ENCODE measurements around the gene CTBP1. TPM values are rescaled to one million over a fixed set of nuclear protein-coding genes. Genes with fewer than 3 reads are reported as not detected.

CTBP1 gene
- total and polyA plus RNA-seq, 2 of the 8 experiments (the other 6 are each of a cell fraction or from before 2014, with no cell fraction given): 128 to 185 TPM

DNA sequence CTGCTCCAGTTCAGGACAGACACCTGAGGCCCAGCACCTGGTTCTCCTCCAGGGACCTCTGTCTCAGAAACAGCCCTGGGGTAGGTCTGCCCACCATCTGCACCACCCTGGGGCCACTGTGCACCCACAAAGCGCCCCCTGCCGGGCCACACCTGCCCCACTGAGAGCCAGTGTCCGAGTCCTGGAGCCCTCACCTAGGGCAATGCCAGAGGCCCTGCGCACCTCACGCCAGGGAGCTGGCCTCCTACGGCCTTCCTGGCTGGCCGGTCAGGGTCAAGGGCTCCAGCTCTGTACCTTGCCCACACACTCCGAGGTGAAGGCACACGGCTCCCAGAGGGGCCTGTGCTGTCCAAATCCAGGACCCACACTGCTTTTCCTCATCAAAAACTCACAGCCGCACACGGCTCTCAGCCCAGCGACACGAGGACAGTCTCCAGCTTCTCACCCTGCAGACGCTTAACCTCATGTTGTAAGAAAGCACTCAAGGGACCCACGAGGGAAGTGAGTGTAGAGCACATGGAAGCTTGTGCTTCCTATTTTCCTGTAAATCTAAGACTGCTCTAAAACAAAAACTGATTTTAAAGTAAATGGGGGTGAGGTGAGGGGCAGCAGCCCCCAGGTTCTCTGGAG is 5.4 kb downstream of the CTBP1 start:
- Histone ChIP-seq H3K4me2 (ENCODE audit: insufficient read depth in 1 of 2, low read depth in 2 of 2, low read length in 2 of 2) (no peak overlapping the region), H4K20me1 (replicated peaks in 1 of 2; ENCODE audit: control insufficient read depth in 1 of 2, insufficient read depth in 2 of 2, low read length in 2 of 2) (peaks cover 23 to 50% of the 10 kb centered on the region in 2 experiments), H3K14ac (ENCODE audit: insufficient read length) (no peak overlapping the region), H3K56ac (replicated peaks; ENCODE audit: insufficient read length, low read depth, low read length) (no peak overlapping the region), H3K18ac (ENCODE audit: extremely low read depth, low read length) (no peak overlapping the region), H3K4me1 (replicated peaks in 1 of 4; ENCODE audit: control insufficient read depth in 3 of 4, insufficient read depth in 4 of 4, low read length in 3 of 4) (peaks cover 0 to 12% (median 7%) of the 10 kb centered on the region in 4 experiments; a peak in 5 of 7 replicates), H3K79me1 (ENCODE audit: low read depth, low read length) (peaks cover 30% of the 10 kb centered on the region; the same call in 1 of the 2 replicates), H4K91ac (replicated peaks; ENCODE audit: insufficient read length, low read length) (no peak overlapping the region), H2BK5ac (ENCODE audit: low read depth, low read length) (no peak overlapping the region), H3K27ac (ENCODE audit: low read depth, low read length) (no peak overlapping the region), H2BK12ac (ENCODE audit: low read depth, low read length) (no peak overlapping the region), H4K5ac (ENCODE audit: insufficient read length, low read depth, low read length) (no peak overlapping the region), H3K9ac (replicated peaks in 1 of 4; ENCODE audit: extremely low read depth in 1 of 4, low read depth in 3 of 4, low read length in 3 of 4) (no peak overlapping the region), H2BK120ac (replicated peaks; ENCODE audit: low read depth, low read length) (no peak overlapping the region), H3K79me2 (ENCODE audit: control insufficient read depth in 1 of 2, insufficient read depth in 2 of 2, low read length in 2 of 2) (peaks cover 50 to 82% of the 10 kb centered on the region in 2 experiments), H2BK20ac (ENCODE audit: low read length) (no peak overlapping the region), H3K36me3 (ENCODE audit: control insufficient read depth in 2 of 4, insufficient read depth in 4 of 4, low read length in 3 of 4) (peaks cover 2 to 23% (median 8%) of the 10 kb centered on the region in 4 experiments; a peak in 4 of 8 replicates), H3K9me3 (ENCODE audit: insufficient read depth in 2 of 2, low read depth in 1 of 2, low read length in 1 of 2) (no peaks in the 10 kb centered on the region), H3K4me3 (ENCODE audit: extremely low read depth in 1 of 4, insufficient read depth in 2 of 4, low read depth in 3 of 4, low read length in 4 of 4) (no peak overlapping the region), H4K8ac (ENCODE audit: extremely low read depth, insufficient read depth, low read length) (peak overlapping the region; percentile 92; the same call in 1 of the 2 replicates), H3K23ac (ENCODE audit: insufficient read length) (no peak overlapping the region), H3K4ac (replicated peaks; ENCODE audit: insufficient read length, low read depth, low read length) (no peak overlapping the region), H3K23me2 (ENCODE audit: low read depth, low read length) (peaks cover 4% of the 10 kb centered on the region; the same call in 1 of the 2 replicates), H2BK15ac (ENCODE audit: low read length) (no peak overlapping the region), H3K27me3 (replicated peaks in 1 of 4; ENCODE audit: control insufficient read depth in 3 of 4, extremely low read depth in 1 of 4, insufficient read depth in 3 of 4, low read length in 3 of 4) (no peaks in the 10 kb centered on the region; a peak in 1 of 7 replicates), H2AFZ (ENCODE audit: low read length) (no peak overlapping the region), H2AK5ac (ENCODE audit: low read depth, low read length) (no peak overlapping the region)
- DNase-seq (ENCODE audit: low read depth in 1 of 2, low spot score in 2 of 2) (peak in 1 of 2 experiments; percentile 42), FAIRE-seq (no peak)
- ChIA-PET CTCF (ENCODE audit: partially characterized antibody) (interaction anchor here (1.1 to 2.2 kb wide), 3 partner anchors 25 to 112 kb away, joined by 3 to 8 read pairs (median 5); no protein-coding TSS in a partner anchor), POLR2A (ENCODE audit: partially characterized antibody) (no interaction called here)
- WGBS, 2 experiments (ENCODE audit: extremely low coverage in 1 of 2, insufficient coverage in 1 of 2, insufficient read length in 1 of 2, insufficient replicate concordance in 2 of 2, low coverage in 1 of 2, low lambda C conversion rate in 2 of 2, missing lambda C conversion rate in 1 of 2): 94% methylated on average over 15 of the region's 15 CpGs; no CpG with 5 or more reads in 1 of the 2 experiments
- TF ChIP-seq RNF2 (IDR thresholded peaks at IDR 0.05; ENCODE audit: borderline replicate concordance, low read depth, low read length, missing control alignments, poor library complexity, severe bottlenecking): no peak
- TF ChIP-seq TBP (IDR thresholded peaks at IDR 0.05; ENCODE audit: low read depth, low read length): no peak
- TF ChIP-seq, protein P1, sequence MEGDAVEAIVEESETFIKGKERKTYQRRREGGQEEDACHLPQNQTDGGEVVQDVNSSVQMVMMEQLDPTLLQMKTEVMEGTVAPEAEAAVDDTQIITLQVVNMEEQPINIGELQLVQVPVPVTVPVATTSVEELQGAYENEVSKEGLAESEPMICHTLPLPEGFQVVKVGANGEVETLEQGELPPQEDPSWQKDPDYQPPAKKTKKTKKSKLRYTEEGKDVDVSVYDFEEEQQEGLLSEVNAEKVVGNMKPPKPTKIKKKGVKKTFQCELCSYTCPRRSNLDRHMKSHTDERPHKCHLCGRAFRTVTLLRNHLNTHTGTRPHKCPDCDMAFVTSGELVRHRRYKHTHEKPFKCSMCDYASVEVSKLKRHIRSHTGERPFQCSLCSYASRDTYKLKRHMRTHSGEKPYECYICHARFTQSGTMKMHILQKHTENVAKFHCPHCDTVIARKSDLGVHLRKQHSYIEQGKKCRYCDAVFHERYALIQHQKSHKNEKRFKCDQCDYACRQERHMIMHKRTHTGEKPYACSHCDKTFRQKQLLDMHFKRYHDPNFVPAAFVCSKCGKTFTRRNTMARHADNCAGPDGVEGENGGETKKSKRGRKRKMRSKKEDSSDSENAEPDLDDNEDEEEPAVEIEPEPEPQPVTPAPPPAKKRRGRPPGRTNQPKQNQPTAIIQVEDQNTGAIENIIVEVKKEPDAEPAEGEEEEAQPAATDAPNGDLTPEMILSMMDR (IDR thresholded peaks at IDR 0.05; ENCODE audit: control extremely low read depth in 1 of 3, insufficient read depth in 1 of 3, low read depth in 1 of 3, low read length in 3 of 3): no peak
- no peak for TF ChIP-seq SP4 (IDR thresholded peaks at IDR 0.05; ENCODE audit: low read length)
- no peak for TF ChIP-seq MAFK (IDR thresholded peaks at IDR 0.05; ENCODE audit: low read depth, low read length)
- TF ChIP-seq CBX5 (IDR thresholded peaks at IDR 0.05; ENCODE audit: low read depth, low read length): no peak
- no peak for TF ChIP-seq CHD2 (IDR thresholded peaks at IDR 0.05; ENCODE audit: low read length)
- no peak for TF ChIP-seq RBBP5 (IDR thresholded peaks at IDR 0.05; ENCODE audit: borderline replicate concordance, low read depth, low read length)
- no peak for TF ChIP-seq SUZ12 (IDR thresholded peaks at IDR 0.05; ENCODE audit: low read length)
- TF ChIP-seq, protein P2, sequence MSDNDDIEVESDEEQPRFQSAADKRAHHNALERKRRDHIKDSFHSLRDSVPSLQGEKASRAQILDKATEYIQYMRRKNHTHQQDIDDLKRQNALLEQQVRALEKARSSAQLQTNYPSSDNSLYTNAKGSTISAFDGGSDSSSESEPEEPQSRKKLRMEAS (IDR thresholded peaks at IDR 0.05): no peak
